GM04504 (cell line): ENCODE measurements around the gene BMPR2.
"Not testable (repeated sequence)": the region's sequence is repeated elsewhere in the genome, so short reads cannot be mapped to it uniquely, and the experiment has no call there.

Experiments used
- DNase-seq: peaks from one replicate; pipeline ENCODE4 v3.0.0-alpha.2; 2012; ENCODE audit warnings: low read depth

Gene BMPR2

DNA sequence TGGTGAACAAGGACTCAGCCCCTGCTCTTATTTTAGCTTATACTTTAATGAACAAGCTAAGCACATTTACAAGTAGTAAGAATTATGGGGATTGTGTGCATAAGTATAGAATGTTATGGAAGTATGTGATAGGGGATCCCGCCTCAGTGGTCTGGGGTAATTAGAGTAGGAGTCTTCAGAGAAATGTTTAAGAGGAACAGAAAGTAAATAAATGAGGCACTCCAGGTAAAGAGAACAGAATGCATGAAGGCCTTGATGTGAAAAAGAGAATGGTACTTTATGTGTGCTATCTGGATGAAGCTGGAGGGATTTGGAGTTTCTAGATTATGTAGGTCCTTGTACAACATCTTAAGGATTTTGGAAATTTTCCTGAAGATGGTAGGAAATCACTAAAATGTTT lies 76.6 kb downstream of the BMPR2 start:
- DNase-seq = no peak

GRCh38 chr2:202454536-202454935 lies 78.4 kb downstream of the BMPR2 start:
- no peak for DNase-seq

- DNase-seq = no peak
Observed at GRCh38 chr2:202455114-202455513, 79.0 kb downstream of the BMPR2 start.

GRCh38 chr2:202460119-202460518 lies 84.0 kb downstream of the BMPR2 start:
- no peak for DNase-seq

DNA sequence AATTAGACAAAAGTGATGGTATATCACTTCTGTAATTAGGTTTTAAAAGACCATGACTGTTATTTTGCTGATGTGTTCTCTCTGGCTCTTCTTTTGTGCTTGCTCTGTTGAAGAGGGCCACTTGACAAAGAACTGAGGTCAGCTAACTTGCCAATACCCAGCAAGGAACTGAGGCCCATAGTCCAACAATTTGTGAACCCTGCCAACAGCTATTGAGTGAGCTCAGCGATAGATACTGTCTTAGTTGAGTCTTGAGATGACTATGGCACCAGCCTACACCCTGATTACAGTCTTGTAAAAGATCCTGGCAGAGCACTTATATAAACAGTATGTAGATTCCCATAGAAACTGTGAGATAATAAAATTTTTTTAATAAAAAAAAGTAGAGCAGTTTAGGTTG lies 103.0 kb downstream of the BMPR2 start:
- DNase-seq = no peak

- DNase-seq = no peak
Observed at GRCh38 chr2:202479610-202480009, 103.5 kb downstream of the BMPR2 start.

- no peak for DNase-seq
Observed at GRCh38 chr2:202486351-202486750, 110.2 kb downstream of the BMPR2 start.

- no peak for DNase-seq
Observed at GRCh38 chr2:202488671-202489070, 112.5 kb downstream of the BMPR2 start.

DNA sequence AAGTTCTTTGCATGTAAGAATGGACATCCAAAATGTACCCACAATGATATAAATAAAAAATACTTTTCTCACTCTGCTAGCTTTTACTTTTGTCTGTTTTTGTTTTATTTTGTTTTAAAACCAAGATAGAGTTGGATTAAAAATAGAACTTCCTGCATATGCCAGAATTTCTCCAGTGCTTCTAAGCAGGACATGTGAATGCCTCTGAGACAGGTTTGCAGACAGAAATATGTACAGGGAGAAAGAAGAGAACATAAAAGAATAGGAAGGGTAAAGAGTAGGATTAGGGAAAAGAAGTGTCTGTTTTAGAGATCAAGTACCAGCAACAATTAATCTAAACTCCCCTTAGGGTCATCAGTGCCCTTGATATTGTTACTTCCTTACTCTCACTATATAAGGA lies 114.4 kb downstream of the BMPR2 start:
- no peak for DNase-seq

- no peak for DNase-seq
Observed at GRCh38 chr2:202491514-202491913, 115.4 kb downstream of the BMPR2 start.

GRCh38 chr2:202494300-202495229 lies 118.4 kb downstream of the BMPR2 start:
- peak; percentile 14 for DNase-seq

DNA sequence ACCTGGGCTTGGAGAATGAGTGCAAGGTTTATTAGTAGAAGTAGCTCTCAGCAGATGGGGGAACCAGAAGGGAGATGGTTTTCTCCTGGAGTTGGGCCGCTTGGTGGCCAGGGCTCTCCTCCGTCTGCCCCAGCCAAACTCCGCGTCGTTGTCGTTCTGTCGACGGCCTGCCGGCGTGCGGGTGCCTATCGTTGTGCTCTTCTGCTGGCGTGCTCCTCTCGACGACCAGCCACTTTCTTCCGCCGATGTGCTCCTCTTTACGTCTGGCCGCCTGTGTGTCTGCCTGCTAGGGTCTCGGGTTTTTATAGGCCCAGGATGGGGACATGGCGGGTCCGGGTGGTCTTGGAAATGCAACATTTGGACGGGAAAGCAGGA lies 119.1 kb downstream of the BMPR2 start:
- DNase-seq = no peak

DNA sequence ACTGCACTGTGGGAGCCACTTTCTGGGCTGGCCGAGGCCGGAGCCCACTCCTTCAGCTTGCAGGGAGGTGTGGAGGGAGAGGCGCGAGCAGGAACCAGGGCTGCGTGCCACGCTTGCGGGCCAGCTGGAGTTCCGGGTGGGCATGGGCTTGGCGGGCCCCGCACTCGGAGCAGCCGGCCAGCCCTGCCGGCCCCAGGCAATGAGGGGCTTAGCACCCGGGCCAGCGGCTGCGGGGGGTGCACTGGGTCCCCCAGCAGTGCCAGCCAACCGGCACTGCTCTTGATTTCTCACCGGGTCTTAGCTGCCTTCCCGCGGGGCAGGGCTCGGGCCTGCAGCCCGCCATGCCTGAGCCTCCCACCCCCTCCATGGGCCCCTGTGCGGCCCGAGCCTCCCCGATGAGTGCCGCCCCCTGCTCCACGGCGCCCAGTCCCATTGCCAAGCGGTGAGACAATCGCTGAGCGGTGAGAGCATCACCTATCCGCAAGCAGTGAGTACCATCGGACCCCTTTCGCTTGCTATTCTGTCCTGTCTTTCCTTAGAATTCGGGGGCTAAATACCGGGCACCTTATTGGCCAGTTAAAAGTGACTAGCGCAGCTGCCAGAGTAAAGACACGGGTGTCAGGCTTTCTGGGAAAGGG lies 120.8 kb downstream of the BMPR2 start:
- DNase-seq = not testable (repeated sequence)

- not testable (repeated sequence) for DNase-seq
Observed at GRCh38 chr2:202497473-202497866, 121.3 kb downstream of the BMPR2 start.

DNA sequence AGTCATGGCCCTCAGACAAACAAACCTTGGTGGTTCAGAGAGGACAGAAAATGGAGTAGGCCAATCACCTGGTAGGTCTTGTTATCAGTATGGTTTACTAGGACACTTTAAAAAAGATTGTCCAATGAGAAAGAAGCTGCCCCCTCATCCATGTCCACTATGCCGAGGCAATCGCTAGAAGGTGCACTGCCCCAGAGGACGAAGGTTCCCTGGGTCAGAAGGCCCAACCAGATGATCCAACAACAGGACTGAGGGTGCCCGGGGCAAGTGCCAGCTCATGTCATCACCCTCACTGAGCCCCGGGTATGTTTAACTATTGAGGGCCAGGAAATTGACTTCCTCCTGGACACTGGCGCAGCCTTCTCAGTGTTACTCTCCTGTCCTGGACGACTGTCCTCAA lies 123.7 kb downstream of the BMPR2 start:
- DNase-seq = not testable (repeated sequence)

GRCh38 chr2:202503276-202503675 lies 127.1 kb downstream of the BMPR2 start:
- DNase-seq = not testable (repeated sequence)

DNA sequence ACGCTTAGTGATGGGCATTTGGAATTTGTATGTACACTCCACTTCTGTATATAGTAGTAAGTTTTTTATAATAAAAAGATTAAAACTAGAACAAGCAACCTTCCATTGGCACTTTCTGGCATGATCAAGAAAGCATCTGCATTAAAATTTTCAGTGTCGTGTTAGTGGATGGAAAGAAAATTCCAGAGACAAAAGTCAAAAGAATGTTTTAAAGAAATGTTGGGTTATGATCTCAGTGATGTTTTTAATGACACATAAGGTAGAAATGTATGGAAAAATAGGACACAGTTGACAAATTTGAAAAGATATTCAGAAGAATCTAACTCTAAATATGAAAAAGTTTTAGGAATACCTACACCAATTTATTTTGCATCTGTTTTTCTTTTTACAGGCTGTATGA lies 132.6 kb downstream of the BMPR2 start:
- DNase-seq = no peak

DNA sequence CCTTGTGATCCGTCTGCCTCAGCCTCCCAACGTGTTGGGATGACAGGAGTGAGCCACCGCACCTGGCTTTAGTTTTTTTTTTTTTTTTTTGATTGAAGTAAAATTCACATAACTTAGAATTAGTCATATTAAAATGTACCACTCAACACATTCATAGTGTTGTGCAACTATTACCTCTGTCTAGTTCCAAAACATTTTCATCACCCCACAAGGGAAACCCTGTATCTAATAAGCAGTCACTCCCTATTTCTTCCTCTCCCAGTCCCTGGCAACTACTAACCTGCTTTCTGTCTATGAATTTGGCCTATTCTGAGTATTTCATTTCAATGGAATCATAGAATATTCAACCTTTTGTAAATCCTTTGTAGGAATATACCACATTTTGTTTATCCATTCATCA lies 134.8 kb downstream of the BMPR2 start:
- DNase-seq = no peak

DNA sequence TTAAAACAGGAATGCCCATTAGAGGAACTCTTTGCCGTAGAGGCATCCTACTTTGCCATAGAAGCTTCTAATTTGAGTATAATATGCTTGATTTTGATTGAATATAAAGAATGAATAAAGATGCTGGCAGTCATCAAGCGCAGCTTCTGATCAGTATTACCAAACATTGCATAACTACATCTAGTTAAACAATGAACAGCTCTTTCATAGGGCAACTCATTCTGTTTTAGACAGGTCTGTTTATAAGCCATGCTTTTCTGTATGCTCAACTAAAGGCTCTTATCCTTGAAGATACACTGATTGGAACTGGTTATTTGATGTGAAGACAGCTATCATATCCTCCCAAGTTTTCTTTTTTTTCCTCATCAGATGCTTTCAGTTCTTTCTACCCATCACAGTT lies 136.0 kb downstream of the BMPR2 start:
- DNase-seq = no peak

DNA sequence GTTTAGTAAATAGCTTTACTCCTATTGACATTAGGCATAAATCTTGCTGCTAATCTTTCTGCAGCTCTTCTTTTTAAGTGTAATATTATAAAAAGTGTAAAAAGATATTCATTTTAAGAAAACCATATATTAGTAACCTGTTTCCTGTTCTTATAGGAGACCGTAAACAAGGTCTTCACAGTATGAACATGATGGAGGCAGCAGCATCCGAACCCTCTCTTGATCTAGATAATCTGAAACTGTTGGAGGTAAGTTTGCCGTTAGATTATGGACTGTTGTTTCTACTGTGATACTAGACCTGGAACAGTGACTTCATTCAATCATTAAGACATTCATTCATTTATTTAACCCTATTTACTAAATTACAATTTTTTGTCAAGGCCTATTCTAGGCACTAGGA lies 138.6 kb downstream of the BMPR2 start:
- no peak for DNase-seq

DNA sequence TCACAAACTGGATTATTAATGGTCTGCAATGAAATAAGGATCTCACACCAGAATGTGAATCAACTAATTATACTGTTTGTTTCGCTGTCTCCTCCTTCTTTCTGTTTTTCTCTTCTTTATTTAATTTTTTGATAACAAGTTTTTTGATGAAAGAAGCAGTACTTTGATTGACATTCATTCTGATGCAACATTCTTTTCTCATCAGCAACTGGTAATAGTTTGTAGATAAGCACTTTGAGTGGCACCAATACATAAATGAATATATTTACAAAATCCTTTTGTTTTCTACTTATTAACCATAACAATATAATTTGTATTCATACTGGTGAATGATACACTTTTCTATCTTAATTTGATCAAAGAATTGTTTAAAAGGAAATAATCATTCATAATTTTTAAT lies 143.3 kb downstream of the BMPR2 start:
- DNase-seq = no peak

- DNase-seq = no peak
Observed at GRCh38 chr2:202521470-202521869, 145.3 kb downstream of the BMPR2 start.

GRCh38 chr2:202529389-202529788 lies 153.3 kb downstream of the BMPR2 start:
- DNase-seq = peak; percentile 18

- no peak for DNase-seq
Observed at GRCh38 chr2:202530038-202530437, 153.9 kb downstream of the BMPR2 start.
